GM12878 (cell line): ENCODE measurements around the gene AURKAIP1.
"Not testable (repeated sequence)": the region's sequence is repeated elsewhere in the genome, so short reads cannot be mapped to it uniquely, and the experiment has no call there.

Source experiments
- CTCF ChIP-seq, 3 experiments: IDR thresholded peaks in 2 of 3; conservative IDR thresholded peaks in 1 of 3; 2 replicates each; pipeline ENCODE4 v1.5.1; 2011; ENCODE audit warnings: low read depth in 3 of 3, low read length in 3 of 3, mild to moderate bottlenecking in 3 of 3, control low read depth in 2 of 3, moderate library complexity in 2 of 3, inconsistent platforms in 1 of 3, mixed read lengths in 1 of 3; ENCODE audit not compliant: control insufficient read depth in 2 of 3, insufficient read depth in 1 of 3; ENCODE audit errors: extremely low read depth in 1 of 3
- POLR2AphosphoS5 ChIP-seq: IDR thresholded peaks from 2 replicates; pipeline ENCODE4 v1.6.1; 2011; ENCODE audit warnings: mild to moderate bottlenecking, low read length, inconsistent platforms
- REST ChIP-seq: IDR thresholded peaks from 2 replicates; pipeline ENCODE4 v1.6.1; 2012; ENCODE audit warnings: mild to moderate bottlenecking, low read depth, low read length

GRCh38 chr1:1412311-1412902 is 37.4 kb upstream of the AURKAIP1 start:
- not testable (repeated sequence) for TF ChIP-seq POLR2AphosphoS5; CTCF (IDR thresholded peaks at IDR 0.05 in 2 of 3, conservative IDR thresholded peaks at IDR 0.05 in 1 of 3; ENCODE audit: control insufficient read depth in 2 of 3, extremely low read depth in 1 of 3, insufficient read depth in 1 of 3, low read depth in 3 of 3, low read length in 3 of 3); REST
